H9 (cell line): ENCODE measurements around the gene NPIPA5. TPM values are rescaled to one million over a fixed set of nuclear protein-coding genes. Genes with fewer than 3 reads are reported as not detected.

Source experiments
- DNase-seq: peaks from one replicate; pipeline ENCODE4 v3.0.0-alpha.2; 2017
- H2AFZ ChIP-seq: one replicate; pipeline ENCODE4 v1.6.1; 2013; ENCODE audit warnings: mild to moderate bottlenecking, low read length, control low read depth, moderate library complexity
- H2AK5ac ChIP-seq: 2 replicates; pipeline ENCODE4 v1.6.1; 2013; ENCODE audit warnings: low read length, control low read depth, mixed read lengths; ENCODE audit not compliant: insufficient read length
- H2BK120ac ChIP-seq: one replicate; pipeline ENCODE4 v1.6.1; 2013; ENCODE audit warnings: low read depth, mild to moderate bottlenecking, low read length, control low read depth, inconsistent platforms; ENCODE audit not compliant: poor library complexity, severe bottlenecking
- H2BK12ac ChIP-seq: 2 replicates; pipeline ENCODE4 v1.6.1; 2013; ENCODE audit warnings: low read length, control low read depth, mixed read lengths, low read depth; ENCODE audit not compliant: insufficient read length
- H2BK15ac ChIP-seq: 2 replicates; pipeline ENCODE4 v1.6.1; 2013; ENCODE audit warnings: low read depth, low read length, control low read depth
- H2BK20ac ChIP-seq: one replicate; pipeline ENCODE4 v1.6.1; 2013; ENCODE audit warnings: low read depth, mild to moderate bottlenecking, low read length, control low read depth, inconsistent platforms; ENCODE audit not compliant: poor library complexity, severe bottlenecking
- H2BK5ac ChIP-seq: 2 replicates; pipeline ENCODE4 v1.6.1; 2013; ENCODE audit warnings: low read length, control low read depth, mixed read lengths; ENCODE audit not compliant: insufficient read length
- H3K14ac ChIP-seq: 2 replicates; pipeline ENCODE4 v1.6.1; 2013; ENCODE audit warnings: low read length, control low read depth; ENCODE audit not compliant: insufficient read depth
- H3K18ac ChIP-seq: 2 replicates; pipeline ENCODE4 v1.6.1; 2013; ENCODE audit warnings: low read depth, mild to moderate bottlenecking, mixed read lengths, low read length, control low read depth; ENCODE audit not compliant: insufficient read length
- H3K23ac ChIP-seq: 2 replicates; pipeline ENCODE4 v1.6.1; 2013; ENCODE audit warnings: low read length, control low read depth, mixed read lengths, low read depth; ENCODE audit not compliant: insufficient read length
- H3K23me2 ChIP-seq: 2 replicates; pipeline ENCODE4 v1.6.1; 2013; ENCODE audit warnings: low read depth, mild to moderate bottlenecking, mixed read lengths, low read length, control low read depth; ENCODE audit not compliant: insufficient read length, poor library complexity, severe bottlenecking
- H3K27ac ChIP-seq: 2 replicates; pipeline ENCODE4 v1.5.1; 2013; ENCODE audit warnings: low read length, control low read depth, mixed read lengths, low read depth; ENCODE audit not compliant: insufficient read length
- H3K27me3 ChIP-seq: 2 replicates; pipeline ENCODE4 v1.6.1; 2013; ENCODE audit warnings: low read length, control low read depth, inconsistent platforms; ENCODE audit not compliant: insufficient read depth
- H3K4ac ChIP-seq: 2 replicates; pipeline ENCODE4 v1.6.1; 2013; ENCODE audit warnings: low read depth, mild to moderate bottlenecking, control low read depth, inconsistent platforms, low read length, moderate library complexity
- H3K4me1 ChIP-seq: 2 replicates; pipeline ENCODE4 v1.6.1; 2013; ENCODE audit warnings: low read length, control low read depth, inconsistent platforms; ENCODE audit not compliant: insufficient read depth
- H3K4me2 ChIP-seq: 2 replicates; pipeline ENCODE4 v1.6.1; 2013; ENCODE audit warnings: low read length, control low read depth, mixed read lengths; ENCODE audit not compliant: insufficient read length, insufficient read depth
- H3K56ac ChIP-seq: 2 replicates; pipeline ENCODE4 v1.6.1; 2013; ENCODE audit warnings: low read depth, mild to moderate bottlenecking, mixed read lengths, low read length, control low read depth; ENCODE audit not compliant: insufficient read length
- H3K79me1 ChIP-seq: 2 replicates; pipeline ENCODE4 v1.6.1; 2013; ENCODE audit warnings: low read depth, mild to moderate bottlenecking, moderate library complexity, low read length, control low read depth, inconsistent platforms; ENCODE audit not compliant: insufficient read depth, poor library complexity, severe bottlenecking
- H3K79me2 ChIP-seq: 2 replicates; pipeline ENCODE4 v1.6.1; 2013; ENCODE audit warnings: low read length, control low read depth, inconsistent platforms; ENCODE audit not compliant: insufficient read depth
- H3K9ac ChIP-seq: 2 replicates; pipeline ENCODE4 v1.6.1; 2013; ENCODE audit warnings: low read length, control low read depth, mixed read lengths; ENCODE audit not compliant: insufficient read length; ENCODE audit errors: extremely low read depth
- H3K9me3 ChIP-seq: one replicate; pipeline ENCODE4 v1.6.1; 2013; ENCODE audit warnings: low read depth, low read length, inconsistent platforms; ENCODE audit not compliant: control insufficient read depth
- H3T11ph ChIP-seq: one replicate; pipeline ENCODE4 v1.6.1; 2013; ENCODE audit warnings: mild to moderate bottlenecking, low read length, control low read depth, inconsistent platforms
- H4K20me1 ChIP-seq: one replicate; pipeline ENCODE4 v1.6.1; 2013; ENCODE audit not compliant: control insufficient read depth, insufficient read length, insufficient read depth
- H4K5ac ChIP-seq: 2 replicates; pipeline ENCODE4 v1.6.1; 2013; ENCODE audit warnings: low read depth, mild to moderate bottlenecking, mixed read lengths, low read length, control low read depth; ENCODE audit not compliant: insufficient read length
- H4K8ac ChIP-seq: replicated peaks from 2 replicates; pipeline ENCODE4 v1.6.1; 2013; ENCODE audit warnings: low read length, control low read depth, mixed read lengths, low read depth; ENCODE audit not compliant: insufficient read length
- H4K91ac ChIP-seq: 2 replicates; pipeline ENCODE4 v1.6.1; 2013; ENCODE audit warnings: low read depth, mild to moderate bottlenecking, moderate library complexity, mixed read lengths, low read length, control low read depth; ENCODE audit not compliant: insufficient read length
- H3K27ac Mint-ChIP-seq, 3 experiments: 2 replicates in 2 of 3; 3 replicates in 1 of 3; pipeline ENCODE4 v1.8.0; 2020 to 2021; ENCODE audit warnings: mixed read lengths in 3 of 3, mild to moderate bottlenecking in 1 of 3, moderate library complexity in 1 of 3
- H3K27me3 Mint-ChIP-seq: 2 replicates; pipeline ENCODE4 v1.8.0; 2021; ENCODE audit warnings: low read depth, mild to moderate bottlenecking, moderate library complexity, mixed read lengths
- H3K36me3 Mint-ChIP-seq, 3 experiments: 2 replicates in 2 of 3; 3 replicates in 1 of 3; pipeline ENCODE4 v1.8.0; 2020 to 2021; ENCODE audit warnings: low read depth in 3 of 3, mixed read lengths in 3 of 3; ENCODE audit not compliant: insufficient read depth in 1 of 3
- H3K4me1 Mint-ChIP-seq, 2 experiments: 2 replicates each; pipeline ENCODE4 v1.8.0; 2020; ENCODE audit warnings: mixed read lengths in 2 of 2
- H3K4me3 Mint-ChIP-seq, 2 experiments: 2 replicates in 1 of 2; 3 replicates in 1 of 2; pipeline ENCODE4 v1.8.0; 2020 to 2021; ENCODE audit warnings: mild to moderate bottlenecking in 2 of 2, mixed read lengths in 2 of 2, moderate library complexity in 1 of 2
- H3K9me3 Mint-ChIP-seq, 2 experiments: 2 replicates in 1 of 2; 3 replicates in 1 of 2; pipeline ENCODE4 v1.8.0; 2020; ENCODE audit warnings: mild to moderate bottlenecking in 2 of 2, mixed read lengths in 2 of 2, moderate library complexity in 1 of 2
- WGBS: extraction: QIAGEN DNeasy Blood & Tissue Kit; methylation state at CpG from one replicate; pipeline ENCODE4 v1.1.7; 2013; ENCODE audit warnings: missing lambda C conversion rate, low lambda C conversion rate, mixed read lengths; ENCODE audit not compliant: insufficient read length; ENCODE audit errors: extremely low coverage; 5-methylcytosine and 5-hydroxymethylcytosine counted together
- total RNA-seq: library from RNA; stranded (reverse); gene quantifications from 2 replicates; pipeline ENCODE4 v1.2.1, GENCODE V29; 2021
- TF ChIP-seq, protein P1 (sequence below): fragments of 200-600 bp; sonication (generic); conservative IDR thresholded peaks from 3 replicates; pipeline ENCODE4 v1.8.0; 2021; ENCODE audit warnings: antibody characterized with exemption, mild to moderate bottlenecking

NPIPA5 gene
- total RNA-seq, 1 experiment from 2014 or later = 5.2 TPM

DNA sequence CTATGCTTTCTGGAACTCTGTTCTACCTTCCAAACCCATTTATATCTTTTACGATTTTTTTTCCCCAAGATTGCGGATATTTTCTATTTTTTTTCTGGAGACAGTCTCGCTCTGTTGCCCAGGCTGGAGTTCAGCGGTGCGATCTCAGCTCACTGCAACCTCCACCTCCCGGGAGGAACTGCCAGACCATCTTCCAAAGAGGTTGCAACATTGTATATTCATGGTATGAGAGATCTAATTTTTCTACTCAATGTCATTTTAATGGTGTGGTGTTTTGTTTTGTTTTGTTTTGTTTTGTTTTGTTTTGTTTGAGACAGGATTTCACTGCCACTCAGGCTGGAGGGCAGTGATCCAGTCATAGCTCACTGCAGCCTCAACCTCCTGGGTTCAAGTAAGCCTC lies 47.8 kb upstream of the NPIPA5 start:
- Histone ChIP-seq H4K20me1 (no peaks in the 10 kb centered on the region), H3K9ac (no peak overlapping the region), H3K56ac (no peak overlapping the region), H2BK120ac (no peak overlapping the region), H2AFZ (no peak overlapping the region), H3K4ac (no peak overlapping the region), H3K14ac (no peak overlapping the region), H3K27ac (no peak overlapping the region), H3K23me2 (no peaks in the 10 kb centered on the region), H3K79me1 (no peaks in the 10 kb centered on the region), H3K23ac (no peak overlapping the region), H2AK5ac (no peak overlapping the region), H3K4me1 (no peaks in the 10 kb centered on the region), H2BK5ac (no peak overlapping the region), H2BK15ac (no peak overlapping the region), H3K18ac (no peak overlapping the region), H3T11ph (no peak overlapping the region), H3K27me3 (no peaks in the 10 kb centered on the region), H3K79me2 (no peaks in the 10 kb centered on the region), H4K91ac (no peak overlapping the region), H2BK20ac (no peak overlapping the region), H3K4me2 (no peak overlapping the region), H4K5ac (no peak overlapping the region), H4K8ac (no peak overlapping the region), H3K9me3 (no peaks in the 10 kb centered on the region), H2BK12ac (no peak overlapping the region)
- Mint-ChIP-seq H3K4me1 (peaks cover 0 to 2% of the 10 kb centered on the region in 2 experiments; a peak in 1 of 4 replicates), H3K36me3 (no peaks in the 10 kb centered on the region), H3K27ac (no peak overlapping the region), H3K4me3 (no peak overlapping the region), H3K27me3 (no peaks in the 10 kb centered on the region), H3K9me3 (no peaks in the 10 kb centered on the region)
- WGBS = no CpG with 5 or more reads among the region's 6 CpGs
- DNase-seq = no peak
- TF ChIP-seq, protein P1, sequence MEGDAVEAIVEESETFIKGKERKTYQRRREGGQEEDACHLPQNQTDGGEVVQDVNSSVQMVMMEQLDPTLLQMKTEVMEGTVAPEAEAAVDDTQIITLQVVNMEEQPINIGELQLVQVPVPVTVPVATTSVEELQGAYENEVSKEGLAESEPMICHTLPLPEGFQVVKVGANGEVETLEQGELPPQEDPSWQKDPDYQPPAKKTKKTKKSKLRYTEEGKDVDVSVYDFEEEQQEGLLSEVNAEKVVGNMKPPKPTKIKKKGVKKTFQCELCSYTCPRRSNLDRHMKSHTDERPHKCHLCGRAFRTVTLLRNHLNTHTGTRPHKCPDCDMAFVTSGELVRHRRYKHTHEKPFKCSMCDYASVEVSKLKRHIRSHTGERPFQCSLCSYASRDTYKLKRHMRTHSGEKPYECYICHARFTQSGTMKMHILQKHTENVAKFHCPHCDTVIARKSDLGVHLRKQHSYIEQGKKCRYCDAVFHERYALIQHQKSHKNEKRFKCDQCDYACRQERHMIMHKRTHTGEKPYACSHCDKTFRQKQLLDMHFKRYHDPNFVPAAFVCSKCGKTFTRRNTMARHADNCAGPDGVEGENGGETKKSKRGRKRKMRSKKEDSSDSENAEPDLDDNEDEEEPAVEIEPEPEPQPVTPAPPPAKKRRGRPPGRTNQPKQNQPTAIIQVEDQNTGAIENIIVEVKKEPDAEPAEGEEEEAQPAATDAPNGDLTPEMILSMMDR = no peak
